Measurements from ENCODE around the gene MACF1. TPM values are rescaled to one million over a fixed set of nuclear protein-coding genes. Genes with fewer than 3 reads are reported as not detected.

The MACF1 gene
- total and polyA plus RNA-seq, 2 experiments from 2014 or later = 80.4 to 261 TPM

DNA sequence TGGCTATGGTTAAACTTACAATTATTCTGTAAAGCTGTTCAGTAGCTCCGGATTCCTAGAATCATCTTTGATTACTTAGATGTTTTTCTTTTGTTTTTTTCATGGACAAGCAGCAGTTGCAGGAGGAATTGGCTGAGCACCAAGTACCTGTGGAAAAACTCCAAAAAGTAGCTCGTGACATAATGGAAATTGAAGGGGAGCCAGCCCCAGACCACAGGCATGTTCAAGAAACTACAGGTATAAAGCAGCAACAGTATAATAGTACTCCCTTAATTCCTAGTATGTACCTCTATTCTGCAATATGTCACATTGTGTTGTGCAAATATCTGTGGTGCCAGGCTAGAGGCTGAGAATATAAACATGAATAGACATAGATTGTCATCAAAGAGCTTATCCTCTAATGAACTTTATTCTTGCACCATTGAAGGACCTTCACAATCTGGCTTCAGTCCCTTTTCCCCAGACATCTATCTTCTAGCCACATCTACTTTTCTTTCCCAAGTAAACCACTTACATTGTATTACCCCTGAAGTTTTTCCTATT is 154.6 kb downstream of the MACF1 start:
- no peak overlapping the region for H3K4me3 ChIP-seq
- H3K27ac ChIP-seq = no peak overlapping the region
- no peak for TF ChIP-seq CTCF (IDR thresholded peaks at IDR 0.05; ENCODE audit: low read depth, low read length)
- peak in 1 of 2 donors; percentile 42 for DNase-seq (ENCODE audit: low read depth in 1 of 2, low spot score in 1 of 2)
- no peaks in the 10 kb centered on the region for H3K27me3 ChIP-seq
- no peaks in the 10 kb centered on the region for H3K9me3 ChIP-seq (ENCODE audit: low read depth)
- H3K36me3 ChIP-seq = peaks cover 87% of the 10 kb centered on the region
- no peaks in the 10 kb centered on the region for H3K4me1 ChIP-seq (ENCODE audit: low read depth)

DNA sequence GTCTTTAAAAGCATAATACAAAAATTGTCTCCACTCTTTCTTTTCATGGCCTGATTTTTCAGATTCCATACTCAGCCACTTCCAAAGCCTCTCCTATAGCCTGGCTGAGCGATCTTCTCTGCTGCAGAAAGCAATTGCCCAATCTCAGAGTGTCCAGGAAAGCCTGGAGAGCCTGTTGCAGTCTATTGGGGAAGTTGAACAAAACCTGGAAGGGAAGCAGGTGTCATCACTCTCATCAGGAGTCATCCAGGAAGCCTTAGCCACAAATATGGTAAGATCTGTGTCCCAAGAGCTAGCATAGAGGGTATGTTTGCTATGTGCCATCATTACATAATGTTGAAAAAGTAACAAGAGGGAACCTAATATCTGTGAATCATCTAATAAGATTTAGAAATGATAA is 156.2 kb downstream of the MACF1 start:
- peak overlapping the region; percentile 37 for H3K27ac ChIP-seq
- H3K4me1 ChIP-seq (ENCODE audit: low read depth) = no peaks in the 10 kb centered on the region
- H3K36me3 ChIP-seq = peaks cover 79% of the 10 kb centered on the region
- no peaks in the 10 kb centered on the region for H3K27me3 ChIP-seq
- peak in 1 of 2 donors; percentile 61 for DNase-seq (ENCODE audit: low read depth in 1 of 2, low spot score in 1 of 2)
- H3K4me3 ChIP-seq = no peak overlapping the region
- no peak for TF ChIP-seq CTCF (IDR thresholded peaks at IDR 0.05; ENCODE audit: low read depth, low read length)
- no peaks in the 10 kb centered on the region for H3K9me3 ChIP-seq (ENCODE audit: low read depth)

GRCh38 chr1:39361446-39361845 is 157.0 kb downstream of the MACF1 start:
- no peak for DNase-seq (ENCODE audit: low read depth in 1 of 2, low spot score in 1 of 2)
- Histone ChIP-seq H3K27ac (peak overlapping the region; percentile 37), H3K27me3 (no peaks in the 10 kb centered on the region), H3K4me1 (ENCODE audit: low read depth) (no peaks in the 10 kb centered on the region), H3K4me3 (no peak overlapping the region), H3K36me3 (peaks cover 79% of the 10 kb centered on the region), H3K9me3 (ENCODE audit: low read depth) (no peaks in the 10 kb centered on the region)
- TF ChIP-seq CTCF (IDR thresholded peaks at IDR 0.05; ENCODE audit: low read depth, low read length) = no peak

DNA sequence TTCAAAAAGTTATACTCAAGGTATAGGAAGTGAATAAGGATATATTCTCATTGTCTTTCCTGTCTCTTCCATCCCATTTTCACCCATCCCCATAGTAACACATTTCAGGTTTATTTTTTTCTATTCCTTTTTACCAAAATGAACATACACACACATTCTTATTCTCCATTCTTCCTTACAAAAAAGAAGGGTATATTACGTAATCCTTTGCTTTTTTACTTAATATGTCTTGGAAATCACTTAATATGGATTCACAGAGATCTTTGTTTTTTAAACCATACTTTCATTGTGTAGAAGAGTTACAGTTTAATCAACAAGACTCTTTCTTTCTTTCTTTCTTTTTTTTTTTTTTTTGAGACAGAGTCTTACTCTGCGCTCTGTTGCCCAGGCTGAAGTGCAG is 158.8 kb downstream of the MACF1 start:
- Histone ChIP-seq H3K4me3 (no peak overlapping the region), H3K9me3 (ENCODE audit: low read depth) (no peaks in the 10 kb centered on the region), H3K27ac (no peak overlapping the region), H3K4me1 (ENCODE audit: low read depth) (no peaks in the 10 kb centered on the region), H3K36me3 (peaks cover 72% of the 10 kb centered on the region), H3K27me3 (no peaks in the 10 kb centered on the region)
- DNase-seq (ENCODE audit: low read depth in 1 of 2, low spot score in 1 of 2) = no peak
- TF ChIP-seq CTCF (IDR thresholded peaks at IDR 0.05; ENCODE audit: low read depth, low read length) = no peak

DNA sequence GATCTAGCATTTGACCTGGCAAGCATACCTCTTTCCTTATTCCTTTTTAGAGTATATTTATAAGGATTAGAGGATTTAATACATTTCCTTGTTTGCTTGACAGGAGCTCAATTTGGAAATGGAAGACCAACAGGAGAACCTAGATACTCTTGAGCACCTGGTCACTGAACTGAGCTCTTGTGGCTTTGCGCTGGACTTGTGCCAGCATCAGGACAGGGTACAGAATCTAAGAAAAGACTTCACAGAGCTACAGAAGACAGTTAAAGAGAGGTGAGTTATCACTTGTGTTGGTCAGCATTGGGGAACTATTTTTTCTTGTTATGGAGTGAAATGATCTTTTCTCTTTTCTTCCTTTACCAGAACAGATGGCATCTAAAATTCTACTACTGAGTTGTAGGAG is 163.6 kb downstream of the MACF1 start:
- Histone ChIP-seq H3K36me3 (peaks cover 57% of the 10 kb centered on the region), H3K9me3 (ENCODE audit: low read depth) (no peaks in the 10 kb centered on the region), H3K4me1 (ENCODE audit: low read depth) (peaks cover 5% of the 10 kb centered on the region), H3K27me3 (no peaks in the 10 kb centered on the region), H3K4me3 (no peak overlapping the region), H3K27ac (peak overlapping the region; percentile 28)
- DNase-seq (ENCODE audit: low read depth in 1 of 2, low spot score in 1 of 2) = no peak
- TF ChIP-seq CTCF (IDR thresholded peaks at IDR 0.05; ENCODE audit: low read depth, low read length) = no peak

All from cardiac muscle cell (in vitro differentiated cells and primary cell).